Lung (tissue), 12 donors: ENCODE measurements around the gene ADD3. TPM values are rescaled to one million over a fixed set of nuclear protein-coding genes. Genes with fewer than 3 reads are reported as not detected.

Source experiments
- ATAC-seq: fragments of 200-7000 bp; cut with Tn5 transposase; one replicate; pipeline ENCODE4 v1.9.1; 2020; ENCODE audit warnings: moderate number of reproducible peaks; ENCODE audit not compliant: insufficient read depth, low FRiP score
- DNase-seq, 3 donors: peaks; one replicate each; pipeline ENCODE4 v3.0.0-alpha.2; 2013 to 2017
- H3K27ac ChIP-seq, 2 donors: one replicate each; pipeline ENCODE4 v1.5.1; 2013; ENCODE audit warnings: mild to moderate bottlenecking in 2 of 2, moderate library complexity in 2 of 2, control low read depth in 1 of 2, inconsistent platforms in 1 of 2, low read depth in 1 of 2, low read length in 1 of 2
- H3K27me3 ChIP-seq, 3 donors: one replicate each; pipeline ENCODE4 v1.5.1; 2013; ENCODE audit warnings: low read length in 2 of 3; ENCODE audit not compliant: control insufficient read depth in 3 of 3, insufficient read depth in 3 of 3
- H3K36me3 ChIP-seq, 4 donors: one replicate each; pipeline ENCODE4 v1.5.1; 2013; ENCODE audit warnings: low read length in 4 of 4, mild to moderate bottlenecking in 1 of 4, moderate library complexity in 1 of 4; ENCODE audit not compliant: control insufficient read depth in 4 of 4, insufficient read depth in 4 of 4
- H3K4me1 ChIP-seq, 5 donors: one replicate each; pipeline ENCODE4 v1.5.1; 2013; ENCODE audit warnings: low read length in 5 of 5, mild to moderate bottlenecking in 2 of 5, moderate library complexity in 1 of 5; ENCODE audit not compliant: control insufficient read depth in 5 of 5, insufficient read depth in 5 of 5
- H3K4me3 ChIP-seq: one replicate; pipeline ENCODE4 v1.5.1; 2013; ENCODE audit warnings: mild to moderate bottlenecking, control low read depth, moderate library complexity
- H3K9ac ChIP-seq, 2 donors: one replicate each; pipeline ENCODE4 v1.5.1; 2013; ENCODE audit warnings: low read length in 2 of 2, control low read depth in 1 of 2; ENCODE audit not compliant: insufficient read depth in 1 of 2
- H3K9me3 ChIP-seq, 4 donors: one replicate each; pipeline ENCODE4 v1.5.1; 2013; ENCODE audit warnings: low read length in 3 of 4, mild to moderate bottlenecking in 1 of 4, moderate library complexity in 1 of 4; ENCODE audit not compliant: control insufficient read depth in 4 of 4, insufficient read depth in 3 of 4
- WGBS, 2 donors: extraction: QIAGEN DNeasy Blood & Tissue Kit; methylation state at CpG; one replicate each; pipeline ENCODE4 v1.1.7; 2013; 5-methylcytosine and 5-hydroxymethylcytosine counted together
- polyA plus RNA-seq, 2 donors: library from polyadenylated mRNA; stranded (reverse); fragments of 200-250 nt; gene quantifications; one replicate each; pipeline ENCODE4 v1.2.1, GENCODE V29; 2013
- total RNA-seq, 2 donors: library from RNA; depleted of rRNA in 1 of 2; stranded (reverse); fragments of >200 nt in 1 of 2; gene quantifications; one replicate each; pipeline ENCODE4 v1.2.1, GENCODE V29; 2014 to 2021
- TF ChIP-seq, protein P1 (sequence below): IDR thresholded peaks from 2 replicates; pipeline ENCODE4 v1.5.1; 2012; ENCODE audit warnings: mild to moderate bottlenecking; ENCODE audit errors: control extremely low read depth, extremely low read depth
- donor health status: control.
- donor health status: control.
- donor health status: Bipolar disorder and iron deficiency.
- donor health status: healthy.
- donor health status: DM: yes; HTN: yes; CAD: no.

ADD3 gene
- total and polyA plus RNA-seq, 4 donors, result 22.0 to 289 (median 56.1) TPM

GRCh38 chr10:110141871-110142635, 134.3 kb downstream of the ADD3 start:
- DNase-seq (peak in 1 of 3 donors; percentile 10), ATAC-seq (no peak)
- H3K9me3 ChIP-seq, result no peaks in the 10 kb centered on the region
- H3K27ac ChIP-seq, result no peak overlapping the region
- TF ChIP-seq, protein P1, sequence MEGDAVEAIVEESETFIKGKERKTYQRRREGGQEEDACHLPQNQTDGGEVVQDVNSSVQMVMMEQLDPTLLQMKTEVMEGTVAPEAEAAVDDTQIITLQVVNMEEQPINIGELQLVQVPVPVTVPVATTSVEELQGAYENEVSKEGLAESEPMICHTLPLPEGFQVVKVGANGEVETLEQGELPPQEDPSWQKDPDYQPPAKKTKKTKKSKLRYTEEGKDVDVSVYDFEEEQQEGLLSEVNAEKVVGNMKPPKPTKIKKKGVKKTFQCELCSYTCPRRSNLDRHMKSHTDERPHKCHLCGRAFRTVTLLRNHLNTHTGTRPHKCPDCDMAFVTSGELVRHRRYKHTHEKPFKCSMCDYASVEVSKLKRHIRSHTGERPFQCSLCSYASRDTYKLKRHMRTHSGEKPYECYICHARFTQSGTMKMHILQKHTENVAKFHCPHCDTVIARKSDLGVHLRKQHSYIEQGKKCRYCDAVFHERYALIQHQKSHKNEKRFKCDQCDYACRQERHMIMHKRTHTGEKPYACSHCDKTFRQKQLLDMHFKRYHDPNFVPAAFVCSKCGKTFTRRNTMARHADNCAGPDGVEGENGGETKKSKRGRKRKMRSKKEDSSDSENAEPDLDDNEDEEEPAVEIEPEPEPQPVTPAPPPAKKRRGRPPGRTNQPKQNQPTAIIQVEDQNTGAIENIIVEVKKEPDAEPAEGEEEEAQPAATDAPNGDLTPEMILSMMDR, result no peak
- no peak overlapping the region for H3K9ac ChIP-seq
- H3K4me3 ChIP-seq, result no peak overlapping the region
- WGBS, 2 donors, result 50 to 55% methylated on average over 9 of the region's 9 CpGs
- H3K36me3 ChIP-seq, result no peaks in the 10 kb centered on the region
- peaks cover 4 to 10% (median 8%) of the 10 kb centered on the region in 5 donors for H3K4me1 ChIP-seq
- no peaks in the 10 kb centered on the region for H3K27me3 ChIP-seq

DNA sequence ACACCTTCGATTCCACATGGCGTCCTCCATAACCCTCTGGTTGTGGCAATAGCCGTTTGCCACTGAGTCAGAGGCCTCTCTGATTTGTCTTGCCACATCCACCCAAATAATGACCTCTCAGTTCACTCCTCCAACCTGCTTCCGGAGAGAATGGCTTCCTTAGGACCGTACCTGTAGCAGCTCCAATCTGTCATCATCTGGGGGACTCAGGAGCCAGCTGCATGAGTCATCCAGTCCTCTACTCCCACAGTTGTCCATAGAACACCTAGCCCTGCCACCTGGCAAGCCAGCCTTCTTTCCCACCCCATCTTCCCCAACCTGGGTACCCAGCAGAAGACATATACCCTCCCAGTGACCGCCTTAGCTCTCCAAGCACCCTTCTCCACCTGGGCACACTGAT, 135.2 kb downstream of the ADD3 start:
- TF ChIP-seq, protein P1, result no peak
- no peak overlapping the region for H3K27ac ChIP-seq
- 88 to 95% methylated on average over 6 of the region's 6 CpGs for WGBS, 2 donors

DNA sequence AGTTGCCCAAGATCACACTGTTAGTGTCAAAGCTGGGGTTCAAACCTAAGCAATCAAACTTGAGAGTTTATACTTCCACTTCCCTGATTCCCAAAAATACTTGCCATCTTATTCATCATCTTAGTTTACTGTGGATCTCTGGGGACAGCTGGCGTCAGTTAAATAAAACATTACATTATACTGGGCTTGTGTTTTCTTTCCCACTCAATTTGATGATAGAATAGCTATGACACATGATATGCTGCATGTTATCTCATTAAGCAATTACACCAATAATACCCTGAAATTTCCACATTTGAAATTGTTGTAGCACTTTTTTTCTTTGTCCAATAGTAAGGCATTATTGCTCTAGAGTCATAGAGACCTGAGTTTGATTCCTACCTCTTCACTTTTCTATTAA, 136.7 kb downstream of the ADD3 start:
- no peak overlapping the region for H3K4me3 ChIP-seq
- H3K9me3 ChIP-seq, result no peaks in the 10 kb centered on the region
- 72 to 76% methylated on average over 1 of the region's 1 CpG for WGBS, 2 donors
- H3K36me3 ChIP-seq, result no peaks in the 10 kb centered on the region
- H3K9ac ChIP-seq, result no peak overlapping the region
- H3K27ac ChIP-seq, result no peak overlapping the region
- DNase-seq (no peak), ATAC-seq (no peak)
- no peaks in the 10 kb centered on the region for H3K27me3 ChIP-seq
- H3K4me1 ChIP-seq, result peaks cover 0 to 10% (median 6%) of the 10 kb centered on the region in 5 donors
- TF ChIP-seq, protein P1, result no peak

More for the DNA sequence above, 135.2 kb downstream of the ADD3 start:
- Histone ChIP-seq H3K9me3 (no peaks in the 10 kb centered on the region), H3K4me3 (no peak overlapping the region), H3K36me3 (no peaks in the 10 kb centered on the region), H3K27me3 (no peaks in the 10 kb centered on the region), H3K4me1 (peaks cover 0 to 10% (median 6%) of the 10 kb centered on the region in 5 donors), H3K9ac (no peak overlapping the region)
- no peak for ATAC-seq
- DNase-seq, result no peak
